GM12878 (cell line): Measurements from ENCODE around the gene SAMD7. TPM values are rescaled to one million over a fixed set of nuclear protein-coding genes. Genes with fewer than 3 reads are reported as not detected.

Experiments
- CBFB ChIP-seq: IDR thresholded peaks from 2 replicates; pipeline ENCODE4 v1.6.1; 2016; ENCODE audit warnings: antibody characterized with exemption, low read depth
- CBX3 ChIP-seq: fragments of 200-600 bp; sonication (generic); IDR thresholded peaks from 2 replicates; pipeline ENCODE4 v1.6.1; 2016; ENCODE audit warnings: low read depth, borderline replicate concordance
- CTCF ChIP-seq, 3 experiments: IDR thresholded peaks in 2 of 3; conservative IDR thresholded peaks in 1 of 3; 2 replicates each; pipeline ENCODE4 v1.5.1; 2011; ENCODE audit warnings: low read depth in 3 of 3, low read length in 3 of 3, mild to moderate bottlenecking in 3 of 3, control low read depth in 2 of 3, moderate library complexity in 2 of 3, inconsistent platforms in 1 of 3, mixed read lengths in 1 of 3; ENCODE audit not compliant: control insufficient read depth in 2 of 3, insufficient read depth in 1 of 3; ENCODE audit errors: extremely low read depth in 1 of 3
- DPF2 ChIP-seq: fragments of 450-650 bp; IDR thresholded peaks from 2 replicates; pipeline ENCODE4 v1.6.1; 2017; ENCODE audit warnings: mild to moderate bottlenecking
- E2F4 ChIP-seq: IDR thresholded peaks from 2 replicates; pipeline ENCODE4 v1.6.1; 2012; ENCODE audit warnings: low read depth, low read length, improper control_type of control experiment
- GABPA ChIP-seq: IDR thresholded peaks from 2 replicates; pipeline ENCODE4 v1.6.1; 2014; ENCODE audit warnings: antibody characterized with exemption, low read depth, mild to moderate bottlenecking, inconsistent platforms
- HDAC6 ChIP-seq: fragments of 200-600 bp; sonication (generic); IDR thresholded peaks from one replicate; pipeline ENCODE4 v1.8.0; 2017; ENCODE audit warnings: antibody characterized with exemption; ENCODE audit not compliant: unreplicated experiment
- HDGF ChIP-seq: fragments of 450-650 bp; IDR thresholded peaks from 2 replicates; pipeline ENCODE4 v1.6.1; 2016; ENCODE audit warnings: antibody characterized with exemption
- IKZF1 ChIP-seq: fragments of 450-650 bp; conservative IDR thresholded peaks from 2 replicates; pipeline ENCODE4 v1.6.1; 2017; ENCODE audit warnings: antibody characterized with exemption, mild to moderate bottlenecking
- JUND ChIP-seq: IDR thresholded peaks from 2 replicates; pipeline ENCODE4 v1.6.1; 2012; ENCODE audit warnings: low read depth, mild to moderate bottlenecking, low read length, improper control_type of control experiment, moderate library complexity
- NRF1 ChIP-seq: conservative IDR thresholded peaks from 2 replicates; pipeline ENCODE4 v1.6.1; 2011; ENCODE audit warnings: mild to moderate bottlenecking, low read depth, low read length, improper control_type of control experiment
- RAD21 ChIP-seq: IDR thresholded peaks from 2 replicates; pipeline ENCODE4 v1.6.1; 2011; ENCODE audit warnings: mild to moderate bottlenecking, low read depth, low read length, moderate library complexity; ENCODE audit not compliant: insufficient read depth
- RFX5 ChIP-seq: IDR thresholded peaks from 2 replicates; pipeline ENCODE4 v1.6.1; 2011; ENCODE audit warnings: low read depth, low read length, improper control_type of control experiment
- RUNX3 ChIP-seq: IDR thresholded peaks from 2 replicates; pipeline ENCODE4 v1.6.1; 2012; ENCODE audit warnings: low read length, inconsistent platforms
- SMARCA5 ChIP-seq: fragments of 450-650 bp; IDR thresholded peaks from 2 replicates; pipeline ENCODE4 v1.6.1; 2017; ENCODE audit warnings: mild to moderate bottlenecking
- SMC3 ChIP-seq: IDR thresholded peaks from 2 replicates; pipeline ENCODE4 v1.6.1; 2011; ENCODE audit warnings: low read length, improper control_type of control experiment, borderline replicate concordance
- TCF3 ChIP-seq: IDR thresholded peaks from 2 replicates; pipeline ENCODE4 v1.6.1; 2012; ENCODE audit warnings: low read depth, mild to moderate bottlenecking, low read length, borderline replicate concordance; ENCODE audit not compliant: insufficient read depth
- TCF7 ChIP-seq: IDR thresholded peaks from 2 replicates; pipeline ENCODE4 v1.6.1; 2014; ENCODE audit warnings: antibody characterized with exemption, borderline replicate concordance
- USF2 ChIP-seq: IDR thresholded peaks from 2 replicates; pipeline ENCODE4 v1.6.1; 2011; ENCODE audit warnings: low read depth, low read length, improper control_type of control experiment, borderline replicate concordance
- YBX1 ChIP-seq: fragments of 450-650 bp; IDR thresholded peaks from 2 replicates; pipeline ENCODE4 v1.6.1; 2016; ENCODE audit warnings: antibody characterized with exemption
- ZSCAN29 ChIP-seq: fragments of 450-650 bp; IDR thresholded peaks from 2 replicates; pipeline ENCODE4 v1.6.1; 2017; ENCODE audit warnings: mild to moderate bottlenecking, moderate library complexity
- polyA plus RNA-seq, 11 experiments: library from polyadenylated mRNA; depleted of rRNA in 4 of 11; unstranded in 6 of 11; stranded (reverse) in 5 of 11; fragments of >200 nt; fragmentation: Nextera tagmentation in 4 of 11; fragmentation: Illumina TruSeq in 1 of 11; extraction: Ambion mirVana in 4 of 11; extraction: Trizol in 1 of 11; gene quantifications; 1 replicate in 1 of 11; 2 replicates in 10 of 11; pipeline versions ENCODE4 v1.2.1 to v1.2.3, GENCODE V29; 2011 to 2016; ENCODE audit warnings: inconsistent platforms in 2 of 11, missing spikeins in 2 of 11, low read depth in 1 of 11
- total RNA-seq, 4 experiments: library from RNA; depleted of rRNA in 3 of 4; stranded (reverse); fragments of >200 nt in 3 of 4; fragmentation: Illumina TruSeq in 1 of 4; extraction: Trizol in 1 of 4; gene quantifications; 2 replicates each; pipeline versions ENCODE4 v1.2.1 to v1.2.3, GENCODE V29; 2013 to 2021
- TF ChIP-seq, protein P1 (sequence below): fragments of 450-650 bp; IDR thresholded peaks from 2 replicates; pipeline ENCODE4 v1.6.1; 2016; ENCODE audit warnings: mild to moderate bottlenecking

The SAMD7 gene
- total and polyA plus RNA-seq, 10 of the 15 experiments (the other 5 are each of a cell fraction or from before 2014, with no cell fraction given), result 0.03 to 0.11 (median 0.07) TPM; not detected in 3

- peak; percentile 22 for TF ChIP-seq RAD21
- no peak for TF ChIP-seq E2F4
- peak; percentile 65 for TF ChIP-seq RUNX3
- TF ChIP-seq HDAC6, result no peak
- TF ChIP-seq TCF7, result no peak
- TF ChIP-seq, protein P1, sequence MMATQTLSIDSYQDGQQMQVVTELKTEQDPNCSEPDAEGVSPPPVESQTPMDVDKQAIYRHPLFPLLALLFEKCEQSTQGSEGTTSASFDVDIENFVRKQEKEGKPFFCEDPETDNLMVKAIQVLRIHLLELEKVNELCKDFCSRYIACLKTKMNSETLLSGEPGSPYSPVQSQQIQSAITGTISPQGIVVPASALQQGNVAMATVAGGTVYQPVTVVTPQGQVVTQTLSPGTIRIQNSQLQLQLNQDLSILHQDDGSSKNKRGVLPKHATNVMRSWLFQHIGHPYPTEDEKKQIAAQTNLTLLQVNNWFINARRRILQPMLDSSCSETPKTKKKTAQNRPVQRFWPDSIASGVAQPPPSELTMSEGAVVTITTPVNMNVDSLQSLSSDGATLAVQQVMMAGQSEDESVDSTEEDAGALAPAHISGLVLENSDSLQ, result peak; percentile 76
- no peak for TF ChIP-seq RFX5
- no peak for TF ChIP-seq CBFB
- no peak for TF ChIP-seq USF2
- TF ChIP-seq JUND, result no peak
- TF ChIP-seq SMARCA5, result 0 out of 2 replicates have a peak, but pooled peaks have one; percentile 27
- no peak for TF ChIP-seq HDGF
- TF ChIP-seq IKZF1, result peak; percentile 89
- no peak for TF ChIP-seq ZSCAN29
- TF ChIP-seq TCF3, result peak; percentile 59; the same call in 1 of the 2 replicates
- TF ChIP-seq CTCF (IDR thresholded peaks at IDR 0.05 in 2 of 3, conservative IDR thresholded peaks at IDR 0.05 in 1 of 3; ENCODE audit: control insufficient read depth in 2 of 3, extremely low read depth in 1 of 3, insufficient read depth in 1 of 3, low read depth in 3 of 3, low read length in 3 of 3), result no peak
- peak; percentile 60; the same call in 1 of the 2 replicates for TF ChIP-seq DPF2
- no peak for TF ChIP-seq SMC3
- no peak for TF ChIP-seq YBX1
- TF ChIP-seq NRF1, result no peak
- TF ChIP-seq CBX3, result no peak
- TF ChIP-seq GABPA, result no peak
Observed at GRCh38 chr3:169931747-169932520, 20.6 kb downstream of the SAMD7 start (continued).
